HG02623 (cell line): ENCODE results near the gene PRTG.

ENCODE experiments used
- ATAC-seq: cut with Tn5 transposase; IDR thresholded peaks from one replicate; pipeline ENCODE4 v1.9.1; 2021; ENCODE audit warnings: moderate library complexity; ENCODE audit not compliant: unreplicated experiment

Gene PRTG

DNA sequence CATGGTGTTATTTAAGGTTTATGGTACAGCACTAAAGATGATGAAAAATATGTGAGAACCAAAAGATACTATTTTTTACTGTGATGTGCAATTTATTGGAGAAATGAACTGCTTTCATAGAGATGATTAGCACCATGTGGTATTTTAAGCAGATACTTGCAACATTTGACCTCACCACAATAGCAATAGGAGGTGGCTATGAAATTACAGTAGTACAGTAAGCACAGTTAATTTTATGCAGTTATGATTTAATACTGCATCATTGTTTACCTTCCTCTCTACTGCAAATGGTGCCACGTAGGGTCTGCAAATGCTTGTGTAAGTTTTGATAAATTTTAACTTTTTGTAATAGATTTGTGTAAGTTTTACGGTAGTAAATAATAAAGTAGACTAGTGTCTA lies 168.9 kb downstream of the PRTG start:
- no peak for ATAC-seq

DNA sequence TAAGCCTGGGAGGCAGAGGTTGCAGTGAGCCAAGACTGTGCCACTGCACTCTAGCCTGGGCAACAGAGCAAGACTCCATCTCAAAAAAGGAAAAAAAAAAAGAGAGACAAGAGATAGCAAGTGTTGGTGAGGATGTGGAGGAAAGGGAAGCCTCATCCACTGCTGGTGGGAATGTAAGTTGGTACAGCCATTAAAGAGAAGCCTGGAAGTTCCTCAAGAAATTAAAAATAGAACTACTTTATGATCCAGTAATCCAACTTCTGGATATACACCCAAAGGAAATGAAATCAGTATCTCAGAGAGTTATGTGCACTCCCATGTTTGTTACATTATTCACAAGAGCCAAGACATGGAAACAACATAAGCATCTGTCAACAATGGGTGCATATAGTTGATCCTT lies 169.7 kb downstream of the PRTG start:
- no peak for ATAC-seq

DNA sequence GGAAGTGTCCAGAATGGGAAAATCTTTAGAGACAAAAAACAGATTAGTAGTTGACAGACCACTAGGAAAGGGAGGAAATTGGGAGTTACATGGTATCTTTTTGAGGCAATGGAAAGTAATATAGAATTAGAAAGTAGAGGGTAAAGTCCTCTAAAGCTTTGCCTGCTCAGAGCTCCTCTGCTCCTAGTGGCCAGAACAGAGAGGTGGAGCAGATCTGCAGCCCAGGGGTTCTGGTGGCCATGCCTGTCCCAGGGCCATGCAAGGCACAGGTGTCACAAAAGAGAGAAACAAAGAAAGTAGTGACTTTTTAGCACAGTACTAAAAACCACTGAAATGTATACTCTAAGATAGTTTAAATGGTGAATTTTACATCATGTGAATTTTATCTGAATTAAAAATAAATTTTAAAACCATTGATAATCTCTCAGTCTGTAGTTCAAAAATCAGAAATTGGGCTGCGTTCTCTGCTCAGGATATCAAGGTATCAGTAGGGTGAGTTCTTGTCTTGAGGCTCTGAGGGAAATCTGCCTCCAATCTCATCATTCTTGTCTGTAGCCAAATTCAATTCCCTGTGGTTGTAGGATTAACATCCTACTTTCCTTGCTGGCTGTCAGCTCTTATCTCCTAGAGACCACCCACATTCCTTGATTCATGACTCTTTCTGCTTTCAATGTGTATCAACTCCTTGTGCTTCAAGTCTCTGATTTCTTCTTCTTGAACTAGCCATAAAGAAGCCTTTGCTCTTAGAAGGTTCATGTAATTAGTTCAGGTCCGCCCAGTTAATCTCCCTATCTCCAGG lies 178.4 kb downstream of the PRTG start:
- no peak for ATAC-seq

- ATAC-seq = no peak
These were observed 180.4 kb downstream of the PRTG start for GRCh38 chr15:55562601-55563000.
